Kidney (tissue), 14 donors: Measurements from ENCODE around the gene NEDD4L. TPM values are rescaled to one million over a fixed set of nuclear protein-coding genes. Genes with fewer than 3 reads are reported as not detected.

Source experiments
- DNase-seq, 5 donors: peaks; one replicate each; pipeline ENCODE4 v3.0.0-alpha.2; 2013 to 2020
- FAIRE-seq: peaks from 2 replicates; lab custom pipeline; 2012; peaks lifted over from hg19 to GRCh38; lab: Jason Lieb, UNC
- H3K27ac ChIP-seq, 2 donors: one replicate each; pipeline ENCODE4 v1.7.0; 2013; ENCODE audit warnings: low read depth in 2 of 2, low read length in 2 of 2, inconsistent platforms in 1 of 2
- H3K27me3 ChIP-seq: one replicate; pipeline ENCODE4 v1.7.1; 2013; ENCODE audit warnings: low read length, inconsistent platforms; ENCODE audit not compliant: control insufficient read depth, insufficient read depth
- H3K36me3 ChIP-seq, 3 donors: one replicate each; pipeline versions ENCODE4 v1.7.0 to v1.7.1; 2013; ENCODE audit warnings: low read length in 3 of 3, control low read depth in 1 of 3, inconsistent platforms in 1 of 3; ENCODE audit not compliant: insufficient read depth in 3 of 3, control insufficient read depth in 2 of 3
- H3K4me1 ChIP-seq, 3 donors: one replicate each; pipeline versions ENCODE4 v1.7.0 to v1.7.1; 2013; ENCODE audit warnings: low read length in 3 of 3, inconsistent platforms in 1 of 3, low read depth in 1 of 3; ENCODE audit not compliant: control insufficient read depth in 2 of 3, insufficient read depth in 2 of 3
- H3K4me3 ChIP-seq, 3 donors: one replicate each; pipeline versions ENCODE4 v1.7.0 to v1.8.1; 2013; ENCODE audit warnings: low read length in 3 of 3, control low read depth in 1 of 3, inconsistent platforms in 1 of 3
- H3K9ac ChIP-seq, 3 donors: one replicate each; pipeline versions ENCODE4 v1.7.0 to v1.7.1; 2013; ENCODE audit warnings: low read length in 3 of 3, control low read depth in 1 of 3, inconsistent platforms in 1 of 3
- H3K9me3 ChIP-seq, 3 donors: one replicate each; pipeline versions ENCODE4 v1.7.0 to v1.7.1; 2013; ENCODE audit warnings: low read length in 3 of 3, control low read depth in 1 of 3, inconsistent platforms in 1 of 3; ENCODE audit not compliant: control insufficient read depth in 2 of 3, insufficient read depth in 1 of 3
- CTCF ChIP-seq: IDR thresholded peaks from 3 replicates; pipeline ENCODE4 v1.5.1; 2012; ENCODE audit warnings: mild to moderate bottlenecking, moderate library complexity, borderline replicate concordance; ENCODE audit not compliant: insufficient read depth; ENCODE audit errors: extremely low read depth
- intact Hi-C: fragments of 100-400 bp; cut with DNase I; formaldehyde crosslinking; loops from one replicate; pipeline ENCODE4 v1.11.1; 2022
- polyA plus RNA-seq: library from polyadenylated mRNA; stranded (reverse); fragments of 350-450 nt; fragmentation: Illumina TruSeq; extraction: RNeasy Lipid Tissue Mini Kit (QIAGEN cat#74804); gene quantifications from one replicate; pipeline ENCODE4 v1.2.3, GENCODE V29; 2014; ENCODE audit warnings: low read depth, low replicate concordance; ENCODE audit not compliant: insufficient read depth
- total RNA-seq: library from RNA; stranded (reverse); fragmentation: NEBNext Ultra II Directional; extraction: Animal tissue kit (Norgen Biotek cat#: 25700); gene quantifications from one replicate; pipeline ENCODE4 v1.2.1, GENCODE V29; 2021
- donor health status: control.
- donor health status: control.
- donor health status: control.
- donor health status: control.
- donor health status: control.
- donor health status: DM: yes; HTN: yes; CAD: no.
- donor health status: Normal renal cell carcinoma (clear cell type).

NEDD4L gene
- total and polyA plus RNA-seq, 2 donors from 2014 or later = 90.8 to 95.7 TPM

- DNase-seq (no peak), FAIRE-seq (no peak)
- H3K9me3 ChIP-seq = no peaks in the 10 kb centered on the region
- peaks cover 0 to 3% (median 0%) of the 10 kb centered on the region in 3 donors for H3K4me1 ChIP-seq
- no peak overlapping the region for H3K9ac ChIP-seq
- intact Hi-C loops = no loop called here
- no peak overlapping the region for H3K4me3 ChIP-seq
- no peak for TF ChIP-seq CTCF
- no peaks in the 10 kb centered on the region for H3K36me3 ChIP-seq
- no peak overlapping the region for H3K27ac ChIP-seq
- H3K27me3 ChIP-seq = no peaks in the 10 kb centered on the region
Measured at GRCh38 chr18:58025205-58025604, 18.8 kb upstream of the NEDD4L start.

- FAIRE-seq = no peak
- H3K27ac ChIP-seq = no peak overlapping the region
Measured at GRCh38 chr18:58025733-58026132, 18.3 kb upstream of the NEDD4L start.

DNA sequence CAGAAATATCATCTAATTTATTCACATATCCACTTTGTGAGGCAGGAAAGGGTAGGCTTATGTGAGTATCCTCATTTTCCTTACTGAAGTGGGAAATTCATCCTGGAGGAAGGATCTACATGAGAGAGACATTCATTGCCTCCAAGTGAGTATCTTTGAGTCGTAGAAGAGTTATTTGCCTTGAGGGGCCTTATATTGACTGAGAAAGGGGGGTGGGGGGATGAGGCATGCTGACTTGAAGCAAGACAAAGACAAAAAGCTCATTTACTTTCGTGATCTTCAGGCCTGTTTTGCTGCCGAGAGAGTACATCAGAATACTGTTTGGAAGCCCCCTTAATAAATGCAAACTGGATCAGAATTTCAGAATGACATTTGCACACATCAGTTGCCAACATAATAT lies 17.6 kb upstream of the NEDD4L start:
- no peak overlapping the region for H3K9ac ChIP-seq
- no peak overlapping the region for H3K4me3 ChIP-seq
- no peaks in the 10 kb centered on the region for H3K36me3 ChIP-seq
- no peak for FAIRE-seq
- peaks cover 0 to 3% (median 0%) of the 10 kb centered on the region in 3 donors for H3K4me1 ChIP-seq
- intact Hi-C loops = no loop called here
- no peaks in the 10 kb centered on the region for H3K27me3 ChIP-seq
- no peak for TF ChIP-seq CTCF
- no peaks in the 10 kb centered on the region for H3K9me3 ChIP-seq
- H3K27ac ChIP-seq = no peak overlapping the region
- DNase-seq = no peak

More at GRCh38 chr18:58025733-58026132, 18.3 kb upstream of the NEDD4L start:
- no peak overlapping the region for H3K9ac ChIP-seq
- intact Hi-C loops = no loop called here
- no peak for TF ChIP-seq CTCF
- no peak for DNase-seq
- no peaks in the 10 kb centered on the region for H3K9me3 ChIP-seq
- no peak overlapping the region for H3K4me3 ChIP-seq
- H3K27me3 ChIP-seq = no peaks in the 10 kb centered on the region
- peaks cover 0 to 3% (median 0%) of the 10 kb centered on the region in 3 donors for H3K4me1 ChIP-seq
- H3K36me3 ChIP-seq = no peaks in the 10 kb centered on the region

- no peak for TF ChIP-seq CTCF
- Histone ChIP-seq H3K27me3 (no peaks in the 10 kb centered on the region), H3K9me3 (no peaks in the 10 kb centered on the region), H3K4me1 (peaks cover 0 to 3% (median 0%) of the 10 kb centered on the region in 3 donors), H3K27ac (no peak overlapping the region), H3K36me3 (no peaks in the 10 kb centered on the region), H3K9ac (no peak overlapping the region), H3K4me3 (no peak overlapping the region)
- FAIRE-seq (no peak), DNase-seq (no peak)
- intact Hi-C loops = no loop called here
Measured at GRCh38 chr18:58026857-58027256, 17.2 kb upstream of the NEDD4L start.
